HEK293 (cell line): Measurements from ENCODE around the gene MYO18B.

ENCODE experiments used
- CTCF ChIA-PET: fragments of 350-600 bp; formaldehyde crosslinking; extraction: SDS; loops from one replicate; lab custom pipeline; 2021; ENCODE audit warnings: antibody characterized with exemption; lab: Yijun Ruan, JAX
- POLR2A ChIA-PET: fragments of 300-600 bp; formaldehyde crosslinking; extraction: SDS; loops from one replicate; lab custom pipeline; 2020; ENCODE audit warnings: antibody characterized with exemption, inconsistent platforms; lab: Yijun Ruan, JAX
- H3K27ac ChIP-seq: fragments of 200-500 bp; sonication (Bioruptor generic); 2 replicates; pipeline ENCODE4 v1.5.1; 2014; ENCODE audit warnings: low read depth, low read length, control low read depth, inconsistent platforms; ENCODE audit errors: extremely low read depth
- H3K36me3 ChIP-seq, 2 experiments: fragments of 200-500 bp in 1 of 2; sonication (Bioruptor generic) in 1 of 2; 1 replicate in 1 of 2; 2 replicates in 1 of 2; pipeline ENCODE4 v1.5.1; 2014 to 2017; ENCODE audit warnings: inconsistent platforms in 2 of 2, low read length in 2 of 2; ENCODE audit not compliant: control insufficient read depth in 2 of 2, insufficient read depth in 1 of 2
- H3K4me1 ChIP-seq: fragments of 200-500 bp; sonication (Bioruptor generic); 2 replicates; pipeline ENCODE4 v1.5.1; 2014; ENCODE audit warnings: mild to moderate bottlenecking, low read length, inconsistent platforms; ENCODE audit not compliant: control insufficient read depth, insufficient read depth
- H3K4me3 ChIP-seq: 2 replicates; pipeline ENCODE4 v1.5.1; 2011; ENCODE audit warnings: low read depth, mild to moderate bottlenecking, control low read depth, low read length, moderate library complexity
- H3K9me3 ChIP-seq: fragments of 200-500 bp; sonication (Bioruptor generic); 2 replicates; pipeline ENCODE4 v1.5.1; 2014; ENCODE audit warnings: low read depth, low read length, inconsistent platforms; ENCODE audit not compliant: control insufficient read depth, insufficient read depth
- BCL11B ChIP-seq: fragments of 450-650 bp; formaldehyde crosslinking; IDR thresholded peaks from 2 replicates; pipeline ENCODE4 v1.5.1; 2016; ENCODE audit warnings: low read depth, missing biosample characterization, missing genetic modification characterization
- EGR2 ChIP-seq: fragments of 450-650 bp; formaldehyde crosslinking; IDR thresholded peaks from 2 replicates; pipeline ENCODE4 v1.5.1; 2016; ENCODE audit warnings: low read depth, missing biosample characterization, missing genetic modification characterization
- HOXC10 ChIP-seq: sonication (generic); formaldehyde crosslinking; IDR thresholded peaks from 2 replicates; pipeline ENCODE4 v1.8.1; 2023; ENCODE audit warnings: mild to moderate bottlenecking, missing genetic modification reagents
- KLF1 ChIP-seq: fragments of 450-650 bp; formaldehyde crosslinking; IDR thresholded peaks from 2 replicates; pipeline ENCODE4 v1.5.1; 2016; ENCODE audit warnings: missing biosample characterization, missing genetic modification characterization
- OSR2 ChIP-seq: fragments of 450-650 bp; formaldehyde crosslinking; IDR thresholded peaks from 2 replicates; pipeline ENCODE4 v1.5.1; 2016; ENCODE audit warnings: missing biosample characterization, missing genetic modification characterization
- PRDM2 ChIP-seq: fragments of 450-650 bp; formaldehyde crosslinking; IDR thresholded peaks from 2 replicates; pipeline ENCODE4 v1.5.1; 2016; ENCODE audit warnings: missing biosample characterization, missing genetic modification characterization, borderline replicate concordance
- PRDM4 ChIP-seq: fragments of 450-650 bp; formaldehyde crosslinking; IDR thresholded peaks from 2 replicates; pipeline ENCODE4 v1.5.1; 2017; ENCODE audit warnings: missing biosample characterization, missing genetic modification characterization
- RBAK ChIP-seq: fragments of 450-650 bp; formaldehyde crosslinking; IDR thresholded peaks from 2 replicates; pipeline ENCODE4 v1.5.1; 2016; ENCODE audit warnings: missing biosample characterization, missing genetic modification characterization
- SP3 ChIP-seq: fragments of 450-650 bp; formaldehyde crosslinking; IDR thresholded peaks from 2 replicates; pipeline ENCODE4 v1.5.1; 2016; ENCODE audit warnings: missing biosample characterization, missing genetic modification characterization
- ZFHX2 ChIP-seq: fragments of 450-650 bp; formaldehyde crosslinking; conservative IDR thresholded peaks from 2 replicates; pipeline ENCODE4 v1.5.1; 2016; ENCODE audit warnings: missing biosample characterization, missing genetic modification characterization
- ZNF138 ChIP-seq: fragments of 450-650 bp; formaldehyde crosslinking; IDR thresholded peaks from 2 replicates; pipeline ENCODE4 v1.5.1; 2016; ENCODE audit warnings: missing biosample characterization, missing genetic modification characterization, borderline replicate concordance
- ZNF157 ChIP-seq: fragments of 450-650 bp; formaldehyde crosslinking; IDR thresholded peaks from 2 replicates; pipeline ENCODE4 v1.5.1; 2016; ENCODE audit warnings: missing biosample characterization, missing genetic modification characterization
- ZNF18 ChIP-seq: fragments of 450-650 bp; formaldehyde crosslinking; IDR thresholded peaks from 2 replicates; pipeline ENCODE4 v1.5.1; 2016; ENCODE audit warnings: missing biosample characterization, missing genetic modification characterization
- ZNF302 ChIP-seq: fragments of 450-650 bp; formaldehyde crosslinking; IDR thresholded peaks from 2 replicates; pipeline ENCODE4 v1.5.1; 2016; ENCODE audit warnings: missing biosample characterization, missing genetic modification characterization, low read depth
- ZNF311 ChIP-seq: fragments of 450-650 bp; formaldehyde crosslinking; IDR thresholded peaks from 2 replicates; pipeline ENCODE4 v1.5.1; 2017; ENCODE audit warnings: missing biosample characterization, missing genetic modification characterization, borderline replicate concordance
- ZNF335 ChIP-seq: fragments of 450-650 bp; formaldehyde crosslinking; conservative IDR thresholded peaks from 2 replicates; pipeline ENCODE4 v1.5.1; 2016; ENCODE audit warnings: missing biosample characterization, missing genetic modification characterization
- ZNF416 ChIP-seq: fragments of 450-650 bp; formaldehyde crosslinking; IDR thresholded peaks from 2 replicates; pipeline ENCODE4 v1.5.1; 2016; ENCODE audit warnings: missing biosample characterization, missing genetic modification characterization
- ZNF488 ChIP-seq: fragments of 450-650 bp; formaldehyde crosslinking; IDR thresholded peaks from 2 replicates; pipeline ENCODE4 v1.5.1; 2016; ENCODE audit warnings: missing biosample characterization, missing genetic modification characterization
- ZNF544 ChIP-seq: fragments of 450-650 bp; formaldehyde crosslinking; IDR thresholded peaks from 2 replicates; pipeline ENCODE4 v1.5.0; 2017; ENCODE audit warnings: missing biosample characterization, missing genetic modification characterization
- ZNF561 ChIP-seq: fragments of 450-650 bp; IDR thresholded peaks from 2 replicates; pipeline ENCODE4 v1.5.1; 2018; ENCODE audit warnings: missing biosample characterization, missing genetic modification characterization, borderline replicate concordance
- ZNF639 ChIP-seq: fragments of 450-650 bp; formaldehyde crosslinking; IDR thresholded peaks from 2 replicates; pipeline ENCODE4 v1.5.1; 2016; ENCODE audit warnings: missing biosample characterization, missing genetic modification characterization
- ZNF76 ChIP-seq: fragments of 450-650 bp; formaldehyde crosslinking; IDR thresholded peaks from 2 replicates; pipeline ENCODE4; 2016; ENCODE audit warnings: low read depth, missing biosample characterization, missing genetic modification characterization, borderline replicate concordance
- ZNF768 ChIP-seq: fragments of 450-650 bp; formaldehyde crosslinking; IDR thresholded peaks from 2 replicates; pipeline ENCODE4 v1.5.1; 2018; ENCODE audit warnings: missing biosample characterization, mild to moderate bottlenecking, missing genetic modification characterization

MYO18B gene

DNA sequence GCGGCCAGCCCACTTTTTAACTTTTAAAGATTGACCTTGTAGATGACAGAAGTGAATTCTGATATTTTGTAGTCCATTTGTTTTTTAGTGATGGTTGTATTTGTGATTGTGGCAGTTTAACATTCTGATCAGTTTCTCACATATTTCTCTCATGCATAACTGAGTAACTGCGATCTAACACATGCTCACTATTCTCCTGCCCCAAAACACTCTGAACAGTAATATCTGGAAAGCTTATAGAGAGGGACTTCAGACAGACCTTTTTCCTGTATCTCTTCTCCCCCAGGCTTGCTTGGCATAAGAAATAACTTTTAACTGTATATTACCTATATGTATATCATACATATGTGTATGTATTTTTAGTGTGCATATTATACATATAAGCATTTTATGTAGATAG, 37.3 kb upstream of the MYO18B start:
- Histone ChIP-seq H3K4me1 (no peaks in the 10 kb centered on the region), H3K36me3 (no peaks in the 10 kb centered on the region; a peak in 1 of 3 replicates), H3K9me3 (no peaks in the 10 kb centered on the region), H3K27ac (no peak overlapping the region), H3K4me3 (no peak overlapping the region)
- CTCF ChIA-PET, result interaction anchor here (0.6 to 2.3 kb wide), 6 partner anchors 21 to 686 kb away, joined by 3 to 9 read pairs (median 3); no protein-coding TSS in a partner anchor
- TF ChIP-seq RBAK (no peak), ZNF768 (no peak), SP3 (tag by site-specific recombination) (no peak), KLF1 (no peak), ZNF561 (no peak), ZNF157 (tag by site-specific recombination) (no peak), ZNF335 (tag by site-specific recombination) (no peak), ZNF18 (no peak), OSR2 (tag by site-specific recombination) (no peak), PRDM2 (no peak), ZFHX2 (tag by site-specific recombination) (no peak), ZNF488 (tag by site-specific recombination) (no peak), ZNF311 (tag by site-specific recombination) (no peak), EGR2 (tag by site-specific recombination) (no peak), ZNF416 (no peak), ZNF76 (tag by site-specific recombination) (no peak), BCL11B (tag by site-specific recombination) (no peak), ZNF302 (tag by site-specific recombination) (no peak)
- POLR2A ChIA-PET, result no interaction called here

DNA sequence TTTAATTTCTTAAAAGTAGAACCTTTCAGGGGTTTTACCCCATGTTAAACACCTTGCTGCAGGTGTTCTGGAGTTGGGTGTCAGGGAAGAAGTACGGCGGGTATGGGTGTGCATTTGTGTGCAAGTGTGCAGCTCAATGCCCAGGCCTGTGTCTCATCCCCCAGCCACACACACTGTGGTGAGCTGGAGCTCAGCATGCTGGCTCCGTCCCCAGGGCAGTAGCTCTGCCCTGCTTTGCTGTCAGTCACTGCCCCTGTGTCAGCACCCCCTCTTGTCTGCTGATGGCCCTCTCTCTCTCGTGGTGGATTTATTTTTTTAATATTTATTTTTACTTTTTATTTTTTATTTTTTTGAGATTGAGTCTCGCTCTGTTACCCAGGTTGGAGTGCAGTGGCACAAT, 35.8 kb upstream of the MYO18B start:
- Histone ChIP-seq H3K36me3 (no peaks in the 10 kb centered on the region; a peak in 1 of 3 replicates), H3K9me3 (no peaks in the 10 kb centered on the region), H3K4me1 (no peaks in the 10 kb centered on the region), H3K27ac (no peak overlapping the region), H3K4me3 (no peak overlapping the region)
- ChIA-PET CTCF (interaction anchor here (0.6 to 2.3 kb wide), 4 partner anchors 64 to 1114 kb away, joined by 3 to 9 read pairs (median 6); no protein-coding TSS in a partner anchor), POLR2A (no interaction called here)
- TF ChIP-seq HOXC10 (CRISPR knock-in tag) (no peak), ZNF639 (no peak), ZNF138 (tag by site-specific recombination) (no peak), ZNF544 (tag by site-specific recombination) (no peak), PRDM4 (no peak)
